GM19395 (cell line): ENCODE measurements around the gene SIRT3.
"Not testable (repeated sequence)": the region's sequence is repeated elsewhere in the genome, so short reads cannot be mapped to it uniquely, and the experiment has no call there.

Experiments
- ATAC-seq: cut with Tn5 transposase; IDR thresholded peaks from one replicate; pipeline ENCODE4 v1.9.1; 2021; ENCODE audit warnings: mild to moderate bottlenecking, moderate library complexity; ENCODE audit not compliant: unreplicated experiment

The SIRT3 gene

GRCh38 chr11:244376-244775 is 8.2 kb upstream of the SIRT3 start:
- ATAC-seq = no peak

GRCh38 chr11:241634-242033 is 5.5 kb upstream of the SIRT3 start:
- ATAC-seq = no peak

- no peak for ATAC-seq
Observed at GRCh38 chr11:240315-240714, 4.2 kb upstream of the SIRT3 start.

- ATAC-seq = not testable (repeated sequence)
Observed at GRCh38 chr11:238346-238745, 2.2 kb upstream of the SIRT3 start.

- ATAC-seq = peak; percentile 76
Observed at GRCh38 chr11:236774-237767, 929 bp upstream of the SIRT3 start, which contains the start of gene PSMD13. TSS of gene PSMD13 (plus strand) at chr11:236976. CDS start at chr11:237050, 74 bp downstream.

GRCh38 chr11:235609-235996 is 539 bp downstream of the SIRT3 start:
- peak; percentile 16 for ATAC-seq

- no peak for ATAC-seq
Observed at GRCh38 chr11:235180-235579, 962 bp downstream of the SIRT3 start.

- ATAC-seq = no peak
Observed at GRCh38 chr11:232783-233565, 3.2 kb downstream of the SIRT3 start.

- no peak for ATAC-seq
Observed at GRCh38 chr11:230431-230830, 5.7 kb downstream of the SIRT3 start.

GRCh38 chr11:227824-228379 is 8.2 kb downstream of the SIRT3 start:
- ATAC-seq = no peak

- ATAC-seq = no peak
Observed at GRCh38 chr11:225734-226453, 10.2 kb downstream of the SIRT3 start.

GRCh38 chr11:224424-224823 is 11.7 kb downstream of the SIRT3 start:
- no peak for ATAC-seq

- ATAC-seq = no peak
Observed at GRCh38 chr11:223884-224283, 12.3 kb downstream of the SIRT3 start.

GRCh38 chr11:223026-223789 is 12.9 kb downstream of the SIRT3 start:
- ATAC-seq = no peak

GRCh38 chr11:221998-222789 is 13.9 kb downstream of the SIRT3 start:
- no peak for ATAC-seq

- ATAC-seq = no peak
Observed at GRCh38 chr11:221539-221938, 14.6 kb downstream of the SIRT3 start.

- not testable (repeated sequence) for ATAC-seq
Observed at GRCh38 chr11:220641-221215, 15.4 kb downstream of the SIRT3 start.

- ATAC-seq = no peak
Observed at GRCh38 chr11:218815-219593, 17.1 kb downstream of the SIRT3 start.
